Stimulated activated CD4-positive, alpha-beta T cell treated with anti-CD3 and anti-CD28 coated beads, Interleukin-1b, Interleukin-23, amount 100 ng/mL, for 4 hours (primary cell): Measurements from ENCODE around the gene F12.
"Not testable (repeated sequence)": the region's sequence is repeated elsewhere in the genome, so short reads cannot be mapped to it uniquely, and the experiment has no call there.

Experiments
- DNase-seq, 2 donors: peaks; one replicate each; pipeline ENCODE4 v3.0.0-alpha.2; 2020; ENCODE audit warnings: low read depth in 2 of 2

F12 gene

GRCh38 chr5:177388521-177389052 is 20.8 kb downstream of the F12 start:
- no peak for DNase-seq

DNA sequence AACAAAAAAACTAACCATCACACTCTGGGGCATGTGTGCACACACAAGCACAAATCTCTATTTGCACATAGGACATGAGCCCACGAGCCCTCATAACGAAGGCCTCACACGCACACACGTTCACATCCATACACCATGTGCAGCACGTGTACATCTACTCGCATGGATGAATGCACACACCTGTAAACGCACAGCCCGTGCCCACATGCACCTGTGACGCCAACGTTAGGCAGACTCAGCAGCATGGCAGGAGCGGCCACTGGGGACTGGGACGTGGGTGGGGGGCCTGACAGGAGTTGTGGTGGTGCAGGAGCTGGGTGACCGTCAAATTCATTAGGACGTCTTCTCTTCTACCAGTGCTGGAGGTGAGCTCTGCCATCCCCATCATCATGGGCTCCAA is 22.0 kb downstream of the F12 start:
- DNase-seq, result no peak

DNA sequence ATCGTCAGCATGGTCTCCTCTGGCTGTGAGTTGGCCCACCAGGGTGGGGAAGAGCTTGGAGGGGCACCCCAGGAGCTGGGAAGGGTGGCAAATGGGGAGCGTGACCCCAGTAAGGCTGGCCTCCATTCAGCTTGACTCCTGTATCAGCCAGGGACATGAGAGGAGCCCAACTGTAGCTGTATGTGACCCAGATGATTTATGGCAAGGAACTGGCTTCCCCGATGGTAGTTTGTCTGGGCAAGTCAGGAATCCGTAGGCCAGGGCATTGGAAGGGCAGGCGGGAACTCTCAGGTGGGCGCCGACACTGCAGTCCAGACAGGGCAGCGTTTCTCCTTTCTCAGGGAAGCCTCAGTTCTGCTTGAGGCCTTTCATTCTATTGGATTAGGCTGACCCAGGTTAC is 22.8 kb downstream of the F12 start:
- DNase-seq, result no peak

GRCh38 chr5:177385720-177386119 is 23.6 kb downstream of the F12 start:
- DNase-seq, result no peak

- DNase-seq, result no peak
Measured at GRCh38 chr5:177384134-177384533, 25.2 kb downstream of the F12 start, which contains the start of gene SLC34A1. Gene SLC34A1, plus strand, starts transcription at chr5:177384434. Its CDS starts 1,308 bp downstream, at chr5:177385742.

GRCh38 chr5:177383181-177383580 is 26.2 kb downstream of the F12 start:
- no peak for DNase-seq

GRCh38 chr5:177382423-177383029 is 26.8 kb downstream of the F12 start:
- DNase-seq, result no peak

DNA sequence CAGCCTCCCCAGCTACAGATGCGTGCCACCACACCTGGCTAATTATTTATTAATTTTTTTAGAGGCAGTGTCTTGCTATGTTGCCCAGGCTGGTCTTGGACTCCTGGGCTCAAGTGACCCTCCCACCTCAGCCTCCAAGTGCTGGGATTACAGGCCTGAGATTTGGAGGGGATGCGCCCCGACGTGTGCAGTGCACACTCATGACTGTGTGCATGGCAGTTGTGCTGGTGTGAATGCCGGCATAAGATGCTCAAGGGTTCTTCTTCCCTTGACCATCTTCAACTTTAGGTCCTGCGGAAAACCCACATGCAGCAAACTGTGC is 28.6 kb downstream of the F12 start:
- no peak for DNase-seq

DNA sequence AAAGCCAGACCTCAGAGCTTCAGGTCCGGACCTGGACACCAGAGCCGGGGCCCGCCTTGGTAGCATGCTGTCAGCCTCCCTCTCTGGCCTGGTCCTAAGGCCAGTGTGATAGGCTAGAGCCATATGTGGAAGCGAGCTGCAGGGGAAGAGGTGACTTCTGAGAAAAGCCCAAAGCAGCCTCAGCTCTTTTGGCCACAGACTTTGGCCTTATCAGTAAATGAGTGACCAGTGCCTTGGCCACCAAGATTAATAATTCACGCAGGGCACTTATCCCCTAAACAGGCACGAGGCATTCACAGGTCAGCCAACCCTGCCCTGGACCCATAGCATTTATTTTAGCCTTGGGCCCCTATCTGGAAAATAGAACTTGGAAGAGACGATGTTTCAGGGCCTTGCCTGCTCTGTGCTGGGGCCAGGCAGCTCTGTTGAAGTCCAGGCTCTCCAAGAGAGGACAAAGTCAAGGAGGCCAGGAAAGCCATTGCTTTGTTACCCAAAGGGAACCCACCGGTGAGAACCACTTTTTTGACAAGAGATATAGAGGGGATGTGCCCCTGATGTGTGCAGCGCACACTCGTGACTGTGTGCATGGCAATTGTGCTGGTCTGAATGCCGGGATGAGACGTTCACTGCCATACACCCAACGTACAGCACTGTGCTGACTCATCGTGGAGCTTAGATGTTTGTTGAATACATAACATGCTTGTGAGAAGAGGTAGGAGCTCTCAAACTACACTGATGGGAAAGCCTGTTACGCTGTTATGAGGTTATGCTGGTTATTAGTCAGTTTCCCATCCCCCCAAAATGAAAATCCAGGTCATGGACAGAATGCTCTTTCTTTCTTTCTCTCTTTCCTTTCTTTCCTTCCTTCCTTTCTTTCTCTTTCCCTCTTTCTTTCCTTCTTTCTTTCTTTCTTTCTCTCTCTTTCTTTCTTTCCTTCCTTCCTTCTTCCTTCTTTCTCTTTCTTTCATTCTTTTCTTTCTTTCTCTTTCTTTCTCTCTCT is 30.2 kb downstream of the F12 start:
- DNase-seq, result no peak

- no peak for DNase-seq
Measured at GRCh38 chr5:177377851-177378776, 31.2 kb downstream of the F12 start.

DNA sequence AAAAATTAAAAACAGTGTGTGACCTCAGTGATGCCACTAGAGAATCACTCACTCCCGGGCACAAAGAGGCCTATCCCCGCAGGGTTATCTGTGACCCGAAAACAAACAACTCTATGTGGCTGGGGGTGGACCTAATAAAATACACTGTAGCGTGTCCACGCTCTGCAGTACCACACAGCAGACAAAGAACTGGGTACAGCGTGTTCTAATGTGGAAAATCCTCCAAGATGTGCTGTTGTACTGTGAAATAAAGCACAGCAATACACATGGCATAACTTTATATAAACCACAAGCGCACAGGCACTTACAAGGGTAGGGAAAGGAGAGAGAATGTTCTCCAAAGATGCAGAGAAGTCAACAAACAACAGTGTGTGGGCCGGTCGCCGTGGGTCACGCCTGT is 33.3 kb downstream of the F12 start:
- DNase-seq, result no peak

DNA sequence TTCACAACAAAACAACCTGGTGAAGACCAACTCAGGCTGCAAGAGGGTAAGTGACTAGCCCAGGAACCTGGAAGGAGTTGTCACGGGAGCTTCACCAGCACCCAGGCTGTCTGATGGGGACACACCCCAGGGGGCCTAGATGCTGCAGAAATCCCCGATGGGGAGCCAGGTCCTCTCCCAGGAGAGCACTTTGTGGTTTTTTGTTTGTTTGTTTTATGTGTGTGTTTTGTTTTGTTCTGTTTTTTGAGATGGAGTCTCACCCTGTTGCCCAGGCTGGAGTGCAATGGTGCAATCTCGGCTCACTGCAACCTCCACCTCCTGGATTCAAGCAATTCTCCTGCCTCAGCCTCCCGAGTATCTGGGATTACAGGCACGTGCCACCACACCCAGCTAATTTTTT is 33.8 kb downstream of the F12 start:
- DNase-seq, result not testable (repeated sequence)

- DNase-seq, result no peak
Measured at GRCh38 chr5:177374211-177374610, 35.2 kb downstream of the F12 start.

GRCh38 chr5:177373806-177374205 is 35.6 kb downstream of the F12 start:
- no peak for DNase-seq

- DNase-seq, result no peak
Measured at GRCh38 chr5:177372910-177373309, 36.5 kb downstream of the F12 start.

DNA sequence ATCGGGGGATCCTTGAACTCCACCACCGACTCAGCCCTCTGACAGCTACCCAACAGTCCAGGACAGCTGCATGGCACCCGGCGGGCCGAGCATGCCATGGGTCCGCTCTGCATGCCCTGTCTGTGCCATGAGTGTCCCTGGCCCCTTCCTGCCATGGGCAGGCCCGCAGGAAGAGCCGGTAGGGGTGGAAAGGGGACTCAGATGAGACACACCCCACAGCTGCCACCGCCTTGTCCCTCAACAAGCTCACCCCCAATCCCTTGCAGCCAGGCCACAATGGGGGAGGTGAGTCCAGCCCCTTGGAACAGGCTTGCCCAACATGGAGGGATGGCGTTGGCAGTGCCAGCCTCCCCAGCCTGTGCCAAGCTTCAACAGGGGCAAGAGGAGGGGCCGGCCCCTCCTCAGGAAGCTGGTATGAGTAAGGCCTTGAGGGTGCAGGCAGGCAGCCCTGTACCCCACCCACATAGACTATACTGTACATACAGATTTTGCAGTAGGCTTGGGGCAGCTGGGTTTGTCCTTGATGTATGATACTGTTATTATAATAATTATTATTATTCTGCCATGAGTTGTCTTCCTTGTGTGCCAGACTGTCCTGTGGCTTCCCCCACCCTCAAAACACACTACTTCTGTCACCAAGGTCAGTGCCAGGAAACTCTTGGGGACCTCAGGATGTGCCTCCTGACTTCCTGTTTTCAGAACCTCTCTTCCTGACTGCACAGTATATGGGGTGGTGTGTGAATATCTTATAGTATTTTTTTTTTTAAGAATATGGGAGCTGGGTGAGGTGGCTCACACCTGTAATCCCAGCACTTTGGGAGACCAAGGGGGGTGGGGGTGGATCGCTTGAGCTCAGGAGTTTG is 37.1 kb downstream of the F12 start:
- DNase-seq, result no peak

- DNase-seq, result no peak
Measured at GRCh38 chr5:177371120-177372033, 38.0 kb downstream of the F12 start.

GRCh38 chr5:177370488-177371119 is 38.8 kb downstream of the F12 start:
- DNase-seq, result peak in 1 of 2 donors; percentile 59
